Retinal pigment epithelial cell (primary cell): ENCODE data around the gene DDX1.

Experiments
- DNase-seq: peaks from one replicate; pipeline ENCODE4 v3.0.0-alpha.2; 2010; ENCODE audit warnings: low read depth
- H3K4me3 ChIP-seq: 2 replicates; pipeline ENCODE4 v1.5.1; 2011; ENCODE audit warnings: mild to moderate bottlenecking, low read length, control low read depth, moderate library complexity
- CTCF ChIP-seq: conservative IDR thresholded peaks from 2 replicates; pipeline ENCODE4 v1.5.1; 2011; ENCODE audit warnings: low read depth, low read length, control low read depth, inconsistent platforms

Gene DDX1

GRCh38 chr2:15655123-15655887 is 63.6 kb downstream of the DDX1 start:
- no peak overlapping the region for H3K4me3 ChIP-seq
- TF ChIP-seq CTCF, result no peak
- DNase-seq, result no peak

- DNase-seq, result no peak
- TF ChIP-seq CTCF, result no peak
Observed at GRCh38 chr2:15656090-15656489, 64.4 kb downstream of the DDX1 start.

GRCh38 chr2:15657759-15658158 is 66.1 kb downstream of the DDX1 start:
- no peak for DNase-seq
- H3K4me3 ChIP-seq, result no peak overlapping the region
- no peak for TF ChIP-seq CTCF

More at GRCh38 chr2:15656090-15656489, 64.4 kb downstream of the DDX1 start:
- no peak overlapping the region for H3K4me3 ChIP-seq

GRCh38 chr2:15658911-15659310 is 67.2 kb downstream of the DDX1 start:
- DNase-seq, result no peak
- no peak for TF ChIP-seq CTCF
- H3K4me3 ChIP-seq, result no peak overlapping the region

GRCh38 chr2:15660491-15661294 is 69.0 kb downstream of the DDX1 start:
- H3K4me3 ChIP-seq, result no peak overlapping the region
- DNase-seq, result no peak
- no peak for TF ChIP-seq CTCF

- DNase-seq, result no peak
- H3K4me3 ChIP-seq, result no peak overlapping the region
- no peak for TF ChIP-seq CTCF
Observed at GRCh38 chr2:15661295-15661569, 69.6 kb downstream of the DDX1 start.

GRCh38 chr2:15662026-15662425 is 70.4 kb downstream of the DDX1 start:
- no peak for TF ChIP-seq CTCF
- no peak overlapping the region for H3K4me3 ChIP-seq
- DNase-seq, result no peak
